Peyer's patch (tissue), 4 donors: ENCODE results near the gene PICK1. TPM values are rescaled to one million over a fixed set of nuclear protein-coding genes. Genes with fewer than 3 reads are reported as not detected.

Experiments used
- DNase-seq, 3 donors: peaks; one replicate each; pipeline ENCODE4 v3.0.0-alpha.2; 2017 to 2019
- H3K27ac ChIP-seq, 4 donors: fragments of 200-600 bp; sonication (generic); one replicate each; pipeline ENCODE4 v1.5.1; 2016 to 2019
- H3K27me3 ChIP-seq, 2 donors: fragments of 200-600 bp; sonication (generic); one replicate each; pipeline ENCODE4 v1.5.1; 2019
- H3K36me3 ChIP-seq, 3 donors: fragments of 200-600 bp; sonication (generic); one replicate each; pipeline ENCODE4 v1.5.1; 2016 to 2019
- H3K4me1 ChIP-seq, 4 donors: fragments of 200-600 bp; sonication (generic); one replicate each; pipeline ENCODE4 v1.5.1; 2016 to 2019
- H3K4me3 ChIP-seq, 4 donors: fragments of 200-600 bp; sonication (generic); 1 replicate in 3 of 4; 2 replicates in 1 of 4; pipeline ENCODE4 v1.5.1; 2016 to 2019; ENCODE audit warnings: mild to moderate bottlenecking in 1 of 4
- H3K9me3 ChIP-seq, 4 donors: fragments of 200-600 bp; sonication (generic); one replicate each; pipeline ENCODE4 v1.5.1; 2016 to 2019; ENCODE audit warnings: mild to moderate bottlenecking in 1 of 4
- POLR2A ChIP-seq, 2 donors: fragments of 450-650 bp; IDR thresholded peaks; one replicate each; pipeline ENCODE4 v1.5.1; 2017; ENCODE audit warnings: antibody characterized with exemption in 2 of 2, mild to moderate bottlenecking in 2 of 2, moderate library complexity in 2 of 2
- total RNA-seq, 4 donors: library from RNA; depleted of rRNA; stranded (reverse); fragments of >200 nt; gene quantifications; one replicate each; pipeline ENCODE4 v1.1.0, GENCODE V29; 2016
- TF ChIP-seq, protein P1 (sequence below), 6 experiments: fragments of 450-650 bp in 4 of 6; fragments of 200-600 bp in 2 of 6; sonication (generic) in 1 of 6; IDR thresholded peaks; one replicate each; pipeline ENCODE4 v1.5.1; 2017 to 2019; ENCODE audit warnings: antibody characterized with exemption in 6 of 6, mild to moderate bottlenecking in 3 of 6, moderate library complexity in 1 of 6

Gene PICK1
- total RNA-seq, 4 donors from 2014 or later, result 40.8 to 51.7 (median 46.4) TPM

DNA sequence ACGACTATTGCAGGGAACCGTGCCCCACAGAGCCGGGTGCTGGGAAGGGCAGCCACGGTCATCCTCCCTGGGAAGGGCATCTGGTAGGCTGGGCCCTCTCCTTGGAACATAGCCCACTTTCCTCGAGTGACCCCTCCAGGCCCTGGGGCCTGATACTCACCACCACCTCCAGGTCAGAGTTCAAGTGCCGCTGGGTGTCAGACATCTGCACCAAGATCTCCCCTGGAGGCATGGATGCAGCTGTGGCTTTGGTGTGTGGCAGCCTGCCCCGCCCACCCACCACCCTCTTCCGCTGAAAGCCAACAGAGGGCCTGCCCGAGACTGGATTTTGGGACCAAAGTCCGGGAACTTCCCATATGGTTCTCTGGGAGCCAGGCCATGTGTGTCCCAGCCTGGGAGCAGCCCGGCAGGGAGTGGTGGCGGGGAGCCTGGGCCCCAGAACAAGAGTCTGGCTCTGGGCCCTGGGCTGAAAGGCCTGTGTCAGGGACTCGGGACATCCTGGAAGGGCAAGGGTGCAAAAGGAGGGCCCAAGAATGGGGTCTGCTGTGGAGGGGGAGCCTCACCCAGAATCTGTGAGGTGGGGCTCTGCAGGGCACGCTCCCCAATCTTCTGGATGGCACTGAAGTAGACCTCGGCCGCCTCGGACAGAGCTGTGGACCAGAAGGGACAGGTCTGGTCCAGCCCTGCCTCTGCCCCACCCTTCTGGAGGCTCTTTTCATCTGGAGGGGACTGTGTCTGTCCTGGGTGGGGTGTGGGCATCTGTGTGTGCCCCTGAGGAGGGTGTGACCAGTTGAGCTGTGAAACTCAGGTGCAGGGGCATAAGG is 50.7 kb downstream of the PICK1 start:
- peak in 1 of 2 donors; percentile 13 for TF ChIP-seq POLR2A (IDR thresholded peaks at IDR 0.05)
- TF ChIP-seq, protein P1, sequence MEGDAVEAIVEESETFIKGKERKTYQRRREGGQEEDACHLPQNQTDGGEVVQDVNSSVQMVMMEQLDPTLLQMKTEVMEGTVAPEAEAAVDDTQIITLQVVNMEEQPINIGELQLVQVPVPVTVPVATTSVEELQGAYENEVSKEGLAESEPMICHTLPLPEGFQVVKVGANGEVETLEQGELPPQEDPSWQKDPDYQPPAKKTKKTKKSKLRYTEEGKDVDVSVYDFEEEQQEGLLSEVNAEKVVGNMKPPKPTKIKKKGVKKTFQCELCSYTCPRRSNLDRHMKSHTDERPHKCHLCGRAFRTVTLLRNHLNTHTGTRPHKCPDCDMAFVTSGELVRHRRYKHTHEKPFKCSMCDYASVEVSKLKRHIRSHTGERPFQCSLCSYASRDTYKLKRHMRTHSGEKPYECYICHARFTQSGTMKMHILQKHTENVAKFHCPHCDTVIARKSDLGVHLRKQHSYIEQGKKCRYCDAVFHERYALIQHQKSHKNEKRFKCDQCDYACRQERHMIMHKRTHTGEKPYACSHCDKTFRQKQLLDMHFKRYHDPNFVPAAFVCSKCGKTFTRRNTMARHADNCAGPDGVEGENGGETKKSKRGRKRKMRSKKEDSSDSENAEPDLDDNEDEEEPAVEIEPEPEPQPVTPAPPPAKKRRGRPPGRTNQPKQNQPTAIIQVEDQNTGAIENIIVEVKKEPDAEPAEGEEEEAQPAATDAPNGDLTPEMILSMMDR (IDR thresholded peaks at IDR 0.05), result peak in 1 of 6 experiments; percentile 10
- no peaks in the 10 kb centered on the region for H3K9me3 ChIP-seq
- peak overlapping the region in 2 of 4 donors; percentile 11 to 73 for H3K4me3 ChIP-seq
- H3K27me3 ChIP-seq, result no peaks in the 10 kb centered on the region
- H3K4me1 ChIP-seq, result peaks cover 0 to 26% (median 0%) of the 10 kb centered on the region in 4 donors
- peak in 2 of 3 donors; percentile 80 to 86 for DNase-seq
- peak overlapping the region in 3 of 4 donors; percentile 51 to 97 (median 96) for H3K27ac ChIP-seq
- H3K36me3 ChIP-seq, result peaks cover 0 to 6% (median 0%) of the 10 kb centered on the region in 3 donors

DNA sequence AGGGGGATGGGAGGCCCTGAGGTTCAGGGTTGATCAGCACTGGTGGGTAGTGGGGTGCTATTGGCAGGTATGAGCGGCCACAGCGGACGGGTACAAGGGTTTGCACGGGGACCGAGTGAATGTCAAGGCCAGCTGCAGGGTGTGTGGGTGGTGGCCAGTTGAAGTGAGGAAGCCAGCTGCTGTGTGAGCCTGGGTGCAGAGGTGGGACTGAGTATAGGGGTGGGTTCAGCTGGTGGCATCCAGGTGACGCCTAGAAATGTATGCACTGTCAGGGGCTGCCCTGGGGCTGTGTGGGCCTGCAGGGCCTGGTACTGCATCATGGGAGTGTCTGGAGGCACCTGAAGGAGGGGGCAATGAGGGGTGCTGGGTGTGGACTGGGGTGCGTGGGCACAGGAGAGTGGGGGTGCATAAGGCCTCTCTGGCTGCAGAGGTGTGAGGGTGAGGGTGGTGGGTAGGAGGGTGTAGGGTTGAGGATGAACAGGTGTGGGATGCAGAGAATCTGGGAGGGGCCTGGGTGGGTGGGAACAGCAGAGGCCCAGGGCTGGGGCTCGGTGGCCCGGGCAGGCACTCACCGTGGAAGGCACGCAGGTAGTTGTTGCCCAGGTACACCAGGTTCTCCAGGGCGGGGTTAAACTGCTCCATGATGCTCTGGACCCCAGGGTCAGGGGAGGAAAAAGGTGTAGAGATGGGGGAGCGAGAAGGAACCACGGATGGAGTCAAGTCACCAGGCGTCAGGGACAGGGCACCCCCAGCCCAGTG is 51.5 kb downstream of the PICK1 start:
- Histone ChIP-seq H3K27me3 (no peaks in the 10 kb centered on the region), H3K36me3 (peaks cover 0 to 9% (median 0%) of the 10 kb centered on the region in 3 donors), H3K4me1 (peaks cover 0 to 26% (median 0%) of the 10 kb centered on the region in 4 donors), H3K9me3 (no peaks in the 10 kb centered on the region), H3K4me3 (peak overlapping the region in 2 of 4 donors; percentile 69 to 73), H3K27ac (peak overlapping the region in 3 of 4 donors; percentile 89 to 97 (median 96))
- no peak for TF ChIP-seq POLR2A (IDR thresholded peaks at IDR 0.05)
- TF ChIP-seq, protein P1 (IDR thresholded peaks at IDR 0.05), result no peak
- DNase-seq, result peak in 1 of 3 donors; percentile 62

DNA sequence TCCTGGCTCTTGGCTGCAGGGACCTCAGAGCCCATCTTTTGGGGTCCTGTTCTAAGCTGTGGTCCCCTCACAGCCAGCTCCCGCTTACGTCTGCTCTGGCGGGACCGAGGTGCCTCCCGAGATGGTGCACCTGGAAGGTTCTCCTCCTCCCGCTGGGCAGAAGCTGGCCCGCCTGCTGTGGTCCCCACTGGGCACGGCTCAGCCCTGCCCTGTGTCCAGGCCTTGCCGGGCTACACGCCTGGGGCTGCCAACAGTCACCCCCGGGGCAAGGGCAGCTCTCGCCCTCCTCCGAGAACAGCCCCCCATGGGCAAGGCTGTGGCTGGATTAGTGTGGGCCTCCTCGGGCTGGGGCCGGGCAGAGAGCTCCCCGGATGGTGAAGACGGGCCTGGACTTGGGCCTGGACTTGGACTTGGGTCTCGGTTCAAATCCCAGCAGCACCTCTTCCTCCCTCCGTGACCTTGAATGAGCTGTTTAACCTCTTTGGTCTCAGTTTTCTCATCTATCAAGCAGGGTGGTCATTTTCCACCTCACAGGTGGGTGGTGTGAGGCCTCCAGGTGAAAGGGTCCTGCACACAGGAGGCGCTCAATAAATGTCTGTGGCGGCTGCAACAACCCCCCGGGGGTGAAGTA is 52.3 kb downstream of the PICK1 start:
- Histone ChIP-seq H3K4me1 (peaks cover 0 to 26% (median 0%) of the 10 kb centered on the region in 4 donors), H3K27me3 (no peaks in the 10 kb centered on the region), H3K9me3 (no peaks in the 10 kb centered on the region), H3K27ac (peak overlapping the region in 3 of 4 donors; percentile 89 to 97 (median 96)), H3K4me3 (peak overlapping the region in 2 of 4 donors; percentile 69 to 73), H3K36me3 (peaks cover 0 to 10% (median 0%) of the 10 kb centered on the region in 3 donors)
- DNase-seq, result peak in 2 of 3 donors; percentile 65 to 76
- TF ChIP-seq, protein P1 (IDR thresholded peaks at IDR 0.05), result no peak
- TF ChIP-seq POLR2A (IDR thresholded peaks at IDR 0.05), result no peak

DNA sequence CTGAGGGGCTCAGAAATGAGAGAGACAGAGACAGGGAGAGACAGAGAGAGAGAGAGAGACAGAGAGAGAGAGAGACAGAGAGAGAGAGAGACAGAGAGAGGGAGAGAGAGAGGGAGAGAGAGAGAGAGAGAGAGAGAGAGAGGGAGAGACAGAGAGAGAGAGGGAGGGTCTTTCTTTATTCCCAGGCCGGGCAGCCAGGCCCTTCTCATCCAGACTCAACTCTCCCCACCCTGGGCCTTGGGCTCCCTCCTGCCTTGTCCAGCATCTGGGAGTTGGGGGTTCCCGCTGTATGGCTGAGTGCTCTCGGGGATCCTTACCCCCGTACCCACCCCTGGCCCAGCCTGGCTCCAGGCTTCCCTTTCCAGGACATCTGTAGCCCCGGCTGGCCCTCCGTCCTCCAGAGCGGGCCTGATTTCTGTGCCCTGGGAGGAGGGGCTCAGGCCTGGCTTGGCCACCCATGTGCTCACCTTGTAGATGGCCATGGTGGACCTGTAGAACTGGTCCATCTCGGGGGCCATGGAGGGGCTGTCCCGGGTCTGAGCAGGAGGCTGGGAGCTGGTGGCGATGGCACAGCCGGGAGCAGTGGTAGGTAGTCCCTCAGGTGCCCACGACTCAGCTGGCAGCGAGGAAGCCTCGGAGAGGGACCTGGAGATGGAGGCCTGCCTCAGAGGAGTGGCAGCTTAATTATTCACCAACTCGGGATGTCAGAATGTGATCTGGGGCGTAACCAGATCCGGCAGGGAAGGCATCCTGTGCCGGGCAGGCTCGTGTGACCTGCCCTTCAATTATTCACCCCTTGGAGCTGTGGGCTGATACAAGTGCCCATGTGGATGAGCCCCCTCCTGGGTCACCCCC is 53.0 kb downstream of the PICK1 start, which contains the start of gene BAIAP2L2:
BAIAP2L2 (minus strand) TSS at position 677 of the 855 bp plus-strand sequence; CDS start at position 518, 159 bp downstream.
- Histone ChIP-seq H3K4me3 (peak within 1 kb of the TSS in 3 of 4 donors; percentile 36 to 73 (median 69)), H3K27me3 (no peaks in the 10 kb centered on the region), H3K27ac (peak within 1 kb of the TSS in 3 of 4 donors; percentile 89 to 97 (median 96)), H3K4me1 (peaks cover 0 to 26% (median 0%) of the 10 kb centered on the region in 4 donors), H3K9me3 (no peaks in the 10 kb centered on the region), H3K36me3 (peaks cover 0 to 10% (median 0%) of the 10 kb centered on the region in 3 donors)
- DNase-seq, result peak in 2 of 3 donors; percentile 85 to 86
- TF ChIP-seq, protein P1 (IDR thresholded peaks at IDR 0.05), result peak in 1 of 6 experiments; percentile 1
- peak; percentile 84 to 90 for TF ChIP-seq POLR2A (IDR thresholded peaks at IDR 0.05)
